Measurements from ENCODE around the gene GALNT15. TPM values are rescaled to one million over a fixed set of nuclear protein-coding genes. Genes with fewer than 3 reads are reported as not detected.

The GALNT15 gene
- total RNA-seq, 1 donor from 2014 or later, result not detected

DNA sequence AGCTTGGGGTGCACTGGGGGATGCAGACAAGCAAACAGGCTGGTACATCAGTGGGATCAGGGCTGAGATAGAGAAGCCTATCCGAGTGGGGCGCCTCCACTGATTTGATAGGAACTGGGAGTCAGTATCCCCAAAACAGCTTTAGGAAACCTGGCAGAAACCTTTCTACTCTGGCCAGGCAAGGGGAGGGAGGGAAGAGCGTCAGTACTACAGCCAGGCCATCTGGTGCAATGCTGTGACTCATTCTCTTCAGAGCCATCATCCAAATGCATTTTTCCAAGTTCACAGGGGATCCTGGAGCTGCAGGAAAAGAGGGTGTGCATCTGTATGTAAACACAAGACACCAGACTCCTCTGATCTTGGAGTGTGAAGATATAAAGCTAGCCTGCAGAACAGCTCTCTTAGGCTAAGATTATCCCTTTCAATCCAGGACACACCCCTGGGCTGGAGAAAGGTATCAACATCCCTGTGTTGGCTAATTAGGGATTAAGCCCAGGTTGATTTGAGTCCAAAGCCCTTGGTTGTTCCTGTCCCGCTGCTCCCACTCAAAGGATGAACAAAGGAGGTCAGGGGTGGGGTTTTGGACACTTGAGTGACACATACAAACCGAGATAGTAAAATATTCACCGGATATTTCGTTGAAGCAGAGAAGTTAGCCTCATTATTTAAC lies 9.3 kb downstream of the GALNT15 start:
- Mint-ChIP-seq H3K9me3 (no peaks in the 10 kb centered on the region), H3K36me3 (ENCODE audit: low read depth) (no peaks in the 10 kb centered on the region), H3K27ac (no peak overlapping the region), H3K4me3 (ENCODE audit: low read depth) (no peak overlapping the region), H3K27me3 (ENCODE audit: low read depth) (peaks cover 2% of the 10 kb centered on the region), H3K4me1 (ENCODE audit: low read depth) (no peaks in the 10 kb centered on the region)
- intact Hi-C loops (cut with micrococcal nuclease), result no loop called here
- DNase-seq (ENCODE audit: low spot score), result no peak

DNA sequence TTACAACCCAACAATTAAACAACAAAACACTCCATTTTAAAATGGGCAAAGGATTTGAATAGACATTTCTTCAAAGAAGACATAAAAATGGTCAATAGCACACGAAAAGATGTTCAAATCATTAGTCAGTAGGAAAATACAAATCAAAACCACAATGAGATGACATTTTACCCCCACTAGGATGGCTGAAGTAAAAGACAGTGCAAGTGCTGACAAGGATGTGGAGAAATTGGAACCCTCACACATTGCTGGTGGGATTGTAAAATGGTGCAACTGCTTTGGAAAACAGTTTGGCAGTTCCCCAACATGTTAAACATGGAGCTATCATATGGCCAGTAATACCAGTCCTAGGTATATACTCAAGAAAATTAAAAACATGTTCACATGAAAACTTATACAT lies 11.6 kb downstream of the GALNT15 start:
- Mint-ChIP-seq H3K36me3 (ENCODE audit: low read depth) (no peaks in the 10 kb centered on the region), H3K4me1 (ENCODE audit: low read depth) (no peaks in the 10 kb centered on the region), H3K27ac (no peak overlapping the region), H3K9me3 (no peaks in the 10 kb centered on the region), H3K27me3 (ENCODE audit: low read depth) (peaks cover 2% of the 10 kb centered on the region), H3K4me3 (ENCODE audit: low read depth) (no peak overlapping the region)
- intact Hi-C loops (cut with micrococcal nuclease), result no loop called here
- no peak for DNase-seq (ENCODE audit: low spot score)

DNA sequence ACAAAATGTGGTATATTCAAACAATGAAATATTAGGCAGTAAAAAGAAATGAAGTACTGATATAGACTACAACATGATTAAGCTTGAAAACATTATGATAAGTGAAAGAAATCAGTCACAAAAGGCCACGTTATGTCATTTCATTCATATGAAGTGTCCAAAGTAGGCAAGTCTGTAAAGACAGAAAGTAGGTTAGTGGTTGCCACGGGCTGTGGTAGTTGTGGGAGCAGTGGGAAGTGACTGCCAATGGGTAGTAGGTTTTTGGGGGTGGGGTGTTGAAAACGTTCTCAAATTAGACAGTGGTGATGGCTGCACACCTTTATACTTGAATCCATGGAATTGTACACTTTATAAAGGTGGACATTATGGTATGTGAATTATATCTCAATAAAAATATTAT lies 12.1 kb downstream of the GALNT15 start:
- Mint-ChIP-seq H3K27ac (no peak overlapping the region), H3K4me3 (ENCODE audit: low read depth) (no peak overlapping the region), H3K9me3 (no peaks in the 10 kb centered on the region), H3K27me3 (ENCODE audit: low read depth) (peaks cover 2% of the 10 kb centered on the region), H3K36me3 (ENCODE audit: low read depth) (no peaks in the 10 kb centered on the region), H3K4me1 (ENCODE audit: low read depth) (no peaks in the 10 kb centered on the region)
- DNase-seq (ENCODE audit: low spot score), result no peak
- intact Hi-C loops (cut with micrococcal nuclease), result no loop called here

DNA sequence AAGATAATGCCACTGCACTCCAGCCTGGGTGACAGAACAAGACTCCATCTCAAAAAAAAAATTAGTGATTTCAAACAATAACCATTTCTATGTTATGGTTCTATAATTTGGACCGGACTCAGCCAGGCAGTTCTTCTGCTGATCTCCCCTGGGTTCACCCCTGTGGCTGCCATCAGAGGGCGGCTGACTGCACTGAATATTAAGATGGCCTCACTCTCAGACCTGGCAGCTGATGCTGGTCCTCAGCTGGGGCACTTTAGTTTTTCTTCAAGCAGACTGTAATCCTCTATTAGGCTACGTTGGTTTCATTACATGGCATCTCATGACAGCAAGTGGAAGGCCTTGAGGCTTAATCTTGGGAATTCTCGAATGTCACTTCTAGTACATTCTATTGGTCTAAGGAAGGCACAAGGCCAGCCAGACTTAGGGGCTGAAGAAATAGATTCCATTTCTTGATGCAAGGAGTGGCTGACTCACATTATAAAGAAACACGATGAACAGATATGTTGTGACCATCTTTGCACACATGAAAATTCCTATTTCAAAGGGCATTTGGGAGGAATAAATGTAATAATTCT lies 12.8 kb downstream of the GALNT15 start:
- Mint-ChIP-seq H3K4me3 (ENCODE audit: low read depth) (no peak overlapping the region), H3K36me3 (ENCODE audit: low read depth) (no peaks in the 10 kb centered on the region), H3K27me3 (ENCODE audit: low read depth) (peaks cover 2% of the 10 kb centered on the region), H3K9me3 (no peaks in the 10 kb centered on the region), H3K27ac (no peak overlapping the region), H3K4me1 (ENCODE audit: low read depth) (no peaks in the 10 kb centered on the region)
- intact Hi-C loops (cut with micrococcal nuclease), result no loop called here
- no peak for DNase-seq (ENCODE audit: low spot score)

DNA sequence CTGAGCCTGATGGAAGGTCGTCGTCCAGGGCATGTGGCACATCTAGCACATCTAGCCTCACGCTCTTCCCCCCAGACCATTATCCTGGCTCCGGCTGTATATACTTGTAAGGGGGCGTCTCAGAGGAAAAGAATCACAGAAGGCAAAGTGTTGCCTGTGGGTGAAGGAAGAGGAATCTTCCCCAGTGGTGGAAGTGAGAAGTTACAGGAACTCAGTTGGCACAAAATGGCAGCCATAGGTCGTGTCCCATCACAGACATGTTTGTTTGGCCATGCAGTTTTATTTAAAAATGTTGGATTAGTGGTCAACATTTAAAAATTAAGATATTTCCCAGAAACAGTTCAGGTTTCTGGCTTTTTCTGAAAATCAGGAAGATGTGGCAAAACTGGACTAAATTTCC lies 13.6 kb downstream of the GALNT15 start:
- H3K9me3 Mint-ChIP-seq, result no peaks in the 10 kb centered on the region
- no peak overlapping the region for H3K27ac Mint-ChIP-seq
- H3K4me1 Mint-ChIP-seq (ENCODE audit: low read depth), result no peaks in the 10 kb centered on the region
- H3K27me3 Mint-ChIP-seq (ENCODE audit: low read depth), result peaks cover 3% of the 10 kb centered on the region
- DNase-seq (ENCODE audit: low spot score), result no peak
- no peaks in the 10 kb centered on the region for H3K36me3 Mint-ChIP-seq (ENCODE audit: low read depth)
- no peak overlapping the region for H3K4me3 Mint-ChIP-seq (ENCODE audit: low read depth)
- intact Hi-C loops (cut with micrococcal nuclease), result no loop called here

DNA sequence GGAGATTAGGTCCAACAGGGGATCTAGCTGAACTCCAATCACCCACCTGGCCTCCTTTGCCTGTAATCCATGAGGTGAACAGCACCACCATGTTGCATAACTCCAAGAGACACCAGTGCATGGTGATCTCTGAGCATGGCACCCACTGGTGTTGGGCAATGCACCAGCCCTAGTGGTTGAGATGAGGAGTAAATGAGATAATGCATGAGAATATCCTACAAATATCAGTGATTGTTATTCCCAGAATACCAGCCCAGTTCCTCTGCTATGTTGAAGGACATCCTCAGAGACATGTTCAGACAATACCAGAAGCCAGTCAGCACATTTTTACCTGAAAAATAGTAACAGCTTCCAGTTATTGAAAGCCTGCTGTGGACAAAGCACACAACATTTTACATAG lies 14.7 kb downstream of the GALNT15 start:
- no peak for DNase-seq (ENCODE audit: low spot score)
- H3K27me3 Mint-ChIP-seq (ENCODE audit: low read depth), result peaks cover 3% of the 10 kb centered on the region
- H3K36me3 Mint-ChIP-seq (ENCODE audit: low read depth), result no peaks in the 10 kb centered on the region
- no peaks in the 10 kb centered on the region for H3K9me3 Mint-ChIP-seq
- H3K4me3 Mint-ChIP-seq (ENCODE audit: low read depth), result no peak overlapping the region
- H3K27ac Mint-ChIP-seq, result no peak overlapping the region
- H3K4me1 Mint-ChIP-seq (ENCODE audit: low read depth), result no peaks in the 10 kb centered on the region
- intact Hi-C loops (cut with micrococcal nuclease), result no loop called here

DNA sequence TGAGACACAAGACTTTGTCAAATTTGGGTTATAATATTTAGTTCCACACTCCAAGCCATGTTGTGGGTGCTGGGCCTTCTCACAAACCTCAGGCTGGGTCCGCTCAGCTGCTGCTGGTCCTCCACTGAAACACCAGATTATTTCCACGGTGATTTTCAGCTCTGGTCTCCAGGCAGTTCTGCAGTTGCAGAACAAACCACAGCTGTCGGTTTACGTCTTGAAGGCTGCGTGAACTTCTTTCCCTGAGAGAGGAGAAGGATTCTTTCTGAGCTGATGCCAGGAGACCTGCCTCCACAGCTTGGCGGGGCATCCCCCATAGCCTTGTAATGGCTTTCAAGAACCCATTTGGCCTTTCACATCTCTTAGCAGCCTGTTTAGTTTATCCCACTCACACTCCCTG lies 16.2 kb downstream of the GALNT15 start:
- Mint-ChIP-seq H3K27ac (no peak overlapping the region), H3K4me3 (ENCODE audit: low read depth) (no peak overlapping the region), H3K4me1 (ENCODE audit: low read depth) (no peaks in the 10 kb centered on the region), H3K9me3 (no peaks in the 10 kb centered on the region), H3K27me3 (ENCODE audit: low read depth) (peaks cover 2% of the 10 kb centered on the region), H3K36me3 (ENCODE audit: low read depth) (no peaks in the 10 kb centered on the region)
- intact Hi-C loops (cut with micrococcal nuclease), result no loop called here
- no peak for DNase-seq (ENCODE audit: low spot score)

DNA sequence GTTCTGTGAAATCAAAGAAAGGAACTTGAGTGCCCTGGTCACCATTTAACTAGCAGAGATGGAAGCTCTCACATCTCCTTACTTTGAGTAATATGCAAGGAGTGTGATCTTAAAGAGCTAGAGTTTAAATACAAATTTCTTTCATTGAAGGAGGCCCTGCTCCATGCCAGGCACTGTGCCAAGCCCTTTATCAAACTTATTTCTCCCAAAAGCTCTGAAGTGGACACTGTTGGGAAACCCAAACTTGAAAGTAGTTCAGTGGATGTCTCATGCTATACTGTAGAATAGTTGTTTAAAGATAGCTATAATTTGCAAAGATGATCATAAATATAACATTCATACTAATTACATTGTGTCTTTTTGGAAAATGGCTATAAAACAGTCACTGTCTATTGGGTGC lies 17.1 kb downstream of the GALNT15 start:
- Mint-ChIP-seq H3K4me3 (ENCODE audit: low read depth) (no peak overlapping the region), H3K27ac (no peak overlapping the region), H3K36me3 (ENCODE audit: low read depth) (no peaks in the 10 kb centered on the region), H3K4me1 (ENCODE audit: low read depth) (no peaks in the 10 kb centered on the region), H3K27me3 (ENCODE audit: low read depth) (peaks cover 2% of the 10 kb centered on the region), H3K9me3 (no peaks in the 10 kb centered on the region)
- no peak for DNase-seq (ENCODE audit: low spot score)
- intact Hi-C loops (cut with micrococcal nuclease), result no loop called here

DNA sequence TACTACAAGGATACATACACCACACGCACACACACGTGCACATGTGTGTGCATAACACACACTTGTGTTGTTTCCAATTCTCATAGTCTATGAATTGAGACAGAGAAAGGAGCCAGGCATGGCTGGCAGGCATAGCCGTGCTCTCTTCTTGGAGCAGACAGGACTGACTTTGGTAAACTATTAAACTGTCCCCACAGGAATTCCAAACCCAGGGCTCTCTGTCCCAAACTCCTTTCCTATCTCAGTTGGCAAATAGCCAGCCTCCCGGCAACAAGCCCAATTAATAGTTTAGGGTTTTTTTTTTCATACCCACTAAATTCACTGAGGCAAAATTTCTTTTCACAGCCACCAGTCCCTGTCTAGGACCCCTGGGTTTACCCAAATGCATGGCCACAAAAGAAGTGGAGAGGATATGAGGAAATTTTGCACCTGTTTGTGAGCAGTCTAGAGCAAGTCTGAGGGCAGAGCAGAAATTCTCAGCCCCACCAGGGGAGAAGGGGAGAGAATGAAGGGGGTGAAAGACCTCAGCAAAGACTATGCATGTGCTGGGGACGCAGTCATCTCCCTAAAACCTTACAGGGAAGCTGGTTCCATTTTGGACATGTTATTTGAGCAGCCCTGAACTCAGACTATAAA lies 17.8 kb downstream of the GALNT15 start:
- Mint-ChIP-seq H3K27me3 (ENCODE audit: low read depth) (peaks cover 2% of the 10 kb centered on the region), H3K4me1 (ENCODE audit: low read depth) (no peaks in the 10 kb centered on the region), H3K27ac (no peak overlapping the region), H3K36me3 (ENCODE audit: low read depth) (no peaks in the 10 kb centered on the region), H3K9me3 (no peaks in the 10 kb centered on the region), H3K4me3 (ENCODE audit: low read depth) (no peak overlapping the region)
- intact Hi-C loops (cut with micrococcal nuclease), result no loop called here
- DNase-seq (ENCODE audit: low spot score), result no peak

DNA sequence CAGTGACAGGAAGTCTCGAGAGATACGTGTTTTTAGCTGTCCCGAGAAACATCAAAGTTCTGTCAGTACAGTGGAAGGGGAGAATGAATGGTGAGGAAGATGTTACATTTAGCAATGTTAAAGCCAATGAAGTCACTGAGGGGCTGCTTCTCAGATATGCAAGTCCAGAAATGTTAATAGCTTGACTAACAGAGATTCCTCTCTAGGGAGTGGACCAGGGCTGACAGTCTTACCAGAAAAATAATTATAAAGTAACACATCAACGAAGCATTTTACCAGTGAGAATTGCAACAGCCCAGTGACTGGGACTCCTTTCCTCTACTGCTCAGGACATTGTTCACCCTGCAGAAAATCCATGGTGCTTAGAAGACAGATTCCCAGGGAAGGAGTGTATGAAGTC lies 23.9 kb downstream of the GALNT15 start:
- H3K4me1 Mint-ChIP-seq (ENCODE audit: low read depth), result no peaks in the 10 kb centered on the region
- no peak overlapping the region for H3K27ac Mint-ChIP-seq
- H3K36me3 Mint-ChIP-seq (ENCODE audit: low read depth), result no peaks in the 10 kb centered on the region
- DNase-seq (ENCODE audit: low spot score), result no peak
- no peaks in the 10 kb centered on the region for H3K9me3 Mint-ChIP-seq
- H3K27me3 Mint-ChIP-seq (ENCODE audit: low read depth), result no peaks in the 10 kb centered on the region
- no peak overlapping the region for H3K4me3 Mint-ChIP-seq (ENCODE audit: low read depth)
- intact Hi-C loops (cut with micrococcal nuclease), result no loop called here

DNA sequence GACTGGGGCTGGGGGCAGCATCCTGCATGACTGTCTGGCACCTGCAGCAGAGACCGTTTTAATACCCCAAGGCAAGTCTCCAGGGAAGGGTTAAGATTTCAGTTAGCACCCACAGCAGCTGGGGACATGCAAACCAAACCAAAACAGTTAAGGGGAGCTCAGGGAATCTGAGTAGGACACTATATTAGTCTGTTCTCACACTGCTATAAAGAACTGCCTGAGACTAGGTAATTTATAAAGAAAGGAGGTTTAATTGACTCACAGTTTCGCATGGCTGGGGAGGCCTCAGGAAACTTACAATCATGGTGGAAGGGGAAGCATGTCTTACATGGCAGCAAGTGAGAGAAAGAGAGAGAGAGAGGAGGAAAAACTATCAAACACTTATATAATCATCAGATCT lies 25.3 kb downstream of the GALNT15 start:
- Mint-ChIP-seq H3K27me3 (ENCODE audit: low read depth) (no peaks in the 10 kb centered on the region), H3K27ac (no peak overlapping the region)
- no peak for DNase-seq (ENCODE audit: low spot score)

DNA sequence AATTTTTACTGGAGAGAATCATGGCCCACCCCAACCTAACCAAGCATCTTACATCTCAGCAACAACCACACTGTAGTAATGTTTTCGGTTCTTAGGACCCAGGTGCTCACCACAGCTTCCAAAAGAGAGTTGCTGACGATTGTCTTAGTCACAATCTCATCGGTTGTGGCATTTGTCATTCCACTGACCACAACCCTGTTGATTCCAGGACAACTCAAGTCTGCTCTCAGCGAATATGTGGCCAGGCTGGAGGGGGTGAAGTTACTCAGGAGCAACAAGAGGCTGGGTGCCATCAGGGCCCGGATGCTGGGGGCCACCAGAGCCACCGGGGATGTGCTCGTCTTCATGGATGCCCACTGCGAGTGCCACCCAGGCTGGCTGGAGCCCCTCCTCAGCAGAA lies 25.9 kb downstream of the GALNT15 start:
- H3K36me3 Mint-ChIP-seq (ENCODE audit: low read depth), result no peaks in the 10 kb centered on the region

More for the DNA sequence above, 25.3 kb downstream of the GALNT15 start:
- Mint-ChIP-seq H3K4me3 (ENCODE audit: low read depth) (no peak overlapping the region), H3K4me1 (ENCODE audit: low read depth) (no peaks in the 10 kb centered on the region), H3K36me3 (ENCODE audit: low read depth) (no peaks in the 10 kb centered on the region), H3K9me3 (no peaks in the 10 kb centered on the region)
- intact Hi-C loops (cut with micrococcal nuclease), result no loop called here

DNA sequence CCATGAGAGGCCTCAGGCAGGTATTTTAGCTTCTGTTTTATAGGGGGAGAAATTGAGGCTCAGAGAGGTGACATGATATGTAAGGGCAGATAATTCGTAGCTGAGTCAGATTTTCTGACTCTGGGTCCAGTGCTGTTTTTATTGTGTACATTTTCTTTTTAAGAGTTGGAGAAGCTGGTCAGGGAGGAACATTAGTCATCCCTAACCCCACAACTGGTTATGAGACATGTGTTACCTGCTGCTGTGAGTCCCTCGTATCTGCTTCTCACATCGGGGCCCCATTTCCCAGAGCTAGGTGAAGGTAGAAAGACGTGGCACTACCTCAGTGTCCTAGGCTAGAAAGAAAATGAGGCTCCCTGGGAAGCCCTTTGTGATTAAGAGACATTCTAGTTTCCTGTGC lies 28.6 kb downstream of the GALNT15 start:
- Mint-ChIP-seq H3K36me3 (ENCODE audit: low read depth) (no peaks in the 10 kb centered on the region), H3K4me3 (ENCODE audit: low read depth) (no peak overlapping the region), H3K27ac (no peak overlapping the region), H3K27me3 (ENCODE audit: low read depth) (peaks cover 2% of the 10 kb centered on the region), H3K9me3 (no peaks in the 10 kb centered on the region), H3K4me1 (ENCODE audit: low read depth) (peaks cover 6% of the 10 kb centered on the region)
- intact Hi-C loops (cut with micrococcal nuclease), result no loop called here
- DNase-seq (ENCODE audit: low spot score), result no peak

More for the DNA sequence above, 25.9 kb downstream of the GALNT15 start:
- Mint-ChIP-seq H3K4me1 (ENCODE audit: low read depth) (peaks cover 2% of the 10 kb centered on the region), H3K27ac (no peak overlapping the region), H3K9me3 (no peaks in the 10 kb centered on the region), H3K4me3 (ENCODE audit: low read depth) (no peak overlapping the region), H3K27me3 (ENCODE audit: low read depth) (no peaks in the 10 kb centered on the region)
- DNase-seq (ENCODE audit: low spot score), result no peak
- intact Hi-C loops (cut with micrococcal nuclease), result no loop called here
